HT-29 (cell line): ENCODE results near the gene NOS1. TPM values are rescaled to one million over a fixed set of nuclear protein-coding genes. Genes with fewer than 3 reads are reported as not detected.

ENCODE experiments used
- DNase-seq: peaks from one replicate; pipeline ENCODE4 v3.0.0-alpha.2; 2015; ENCODE audit warnings: low spot score
- total RNA-seq: library from RNA; depleted of rRNA; stranded (reverse); fragments of >200 nt; shearing (Covaris generic); gene quantifications from 2 replicates; pipeline ENCODE4 v1.2.3, GENCODE V29; 2014

The NOS1 gene
- total RNA-seq, 1 experiment from 2014 or later = not detected

DNA sequence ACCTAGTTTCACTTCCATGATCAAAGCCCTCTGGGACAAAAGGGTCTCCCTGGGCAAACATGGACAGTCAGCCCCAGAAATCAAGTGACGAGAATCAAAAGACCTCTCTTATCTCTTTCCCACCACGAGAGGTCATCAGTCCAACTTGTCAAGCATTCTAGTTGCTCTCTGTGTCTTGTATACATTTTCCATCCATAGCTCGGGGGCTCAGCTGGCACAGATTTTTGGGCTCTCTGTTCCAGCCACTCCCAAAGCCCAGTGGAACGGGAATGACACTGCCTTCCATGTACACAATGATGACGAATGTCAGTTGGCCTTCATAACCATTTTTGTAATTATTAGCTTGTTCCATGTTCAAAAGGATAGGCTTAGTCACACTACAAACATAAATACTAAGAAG lies 29.7 kb downstream of the NOS1 start:
- DNase-seq = peak; percentile 15

DNA sequence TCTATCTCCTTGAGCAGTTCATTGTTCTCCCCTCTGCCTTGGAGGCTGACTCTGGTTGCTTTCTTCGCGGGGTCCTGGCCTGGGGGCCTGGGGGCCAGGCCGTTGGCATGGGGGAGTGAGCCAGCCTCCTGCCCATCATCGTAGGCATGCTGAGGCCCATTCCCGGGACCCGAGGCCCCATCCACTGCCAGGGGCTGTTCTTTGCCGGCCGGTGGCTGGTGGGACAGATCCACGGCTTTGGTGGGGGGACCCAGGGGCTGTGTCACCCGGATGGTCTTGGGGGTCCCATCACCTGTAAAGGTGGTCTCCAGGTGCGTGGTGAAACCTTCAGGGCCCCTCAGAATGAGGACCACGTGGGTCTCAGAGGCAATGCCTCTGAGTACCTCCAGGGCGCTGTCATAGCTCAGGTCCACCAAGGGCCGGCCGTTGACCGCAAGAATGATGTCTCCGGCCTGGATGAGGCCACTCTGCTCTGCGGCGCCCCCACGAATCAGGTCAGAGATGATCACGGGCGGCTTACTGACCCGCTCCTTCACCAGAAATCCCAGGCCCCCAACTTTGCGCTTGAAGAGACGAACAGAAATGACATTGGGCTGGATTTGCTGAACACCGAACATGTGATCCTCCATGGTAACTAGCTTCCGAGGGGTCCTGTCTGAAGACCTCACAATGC lies 30.8 kb downstream of the NOS1 start:
- DNase-seq = no peak

DNA sequence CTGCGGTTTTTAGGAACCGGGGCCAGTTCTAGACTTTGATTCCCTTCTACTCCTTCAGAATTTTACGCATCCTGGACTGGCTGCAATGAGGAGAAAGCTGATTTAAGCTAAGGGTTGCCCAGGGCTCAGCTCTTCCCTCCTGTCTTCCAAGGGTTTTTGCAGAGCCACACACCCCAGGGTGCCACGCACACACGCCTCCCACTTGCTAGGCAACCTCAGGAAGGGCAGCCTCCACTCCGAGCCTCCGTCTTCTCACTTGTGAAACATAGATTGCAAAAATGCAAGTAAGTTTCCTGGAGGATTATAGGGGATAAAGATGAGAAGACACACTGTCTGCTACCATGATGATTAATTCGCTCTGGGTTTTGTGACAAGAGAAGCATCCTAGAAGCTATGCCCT lies 31.7 kb downstream of the NOS1 start:
- DNase-seq = no peak

DNA sequence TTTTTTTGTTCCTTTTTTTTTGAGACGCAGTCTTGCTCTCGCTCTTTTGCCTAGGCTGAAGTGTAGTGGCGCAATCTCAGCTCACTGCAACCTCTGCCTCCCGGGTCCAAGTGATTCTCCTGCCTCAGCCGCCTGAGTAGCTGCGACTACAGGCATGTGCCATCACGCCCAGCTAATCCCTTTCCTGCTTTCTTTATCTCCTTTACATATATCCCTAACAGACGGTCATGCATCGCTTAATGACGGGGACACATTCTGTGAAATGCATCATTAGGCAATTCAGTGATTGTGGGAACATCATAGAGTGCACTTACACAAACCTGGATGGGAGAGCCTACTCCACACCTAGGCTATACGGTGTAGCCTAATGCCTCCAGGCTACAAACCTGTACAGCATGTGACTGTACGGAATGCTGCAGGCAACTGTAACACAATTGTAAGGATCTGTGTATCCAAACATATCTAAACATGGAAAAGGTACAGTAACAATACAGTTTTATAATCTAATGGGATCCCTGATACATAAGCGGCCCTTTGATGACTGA lies 32.8 kb downstream of the NOS1 start:
- no peak for DNase-seq

DNA sequence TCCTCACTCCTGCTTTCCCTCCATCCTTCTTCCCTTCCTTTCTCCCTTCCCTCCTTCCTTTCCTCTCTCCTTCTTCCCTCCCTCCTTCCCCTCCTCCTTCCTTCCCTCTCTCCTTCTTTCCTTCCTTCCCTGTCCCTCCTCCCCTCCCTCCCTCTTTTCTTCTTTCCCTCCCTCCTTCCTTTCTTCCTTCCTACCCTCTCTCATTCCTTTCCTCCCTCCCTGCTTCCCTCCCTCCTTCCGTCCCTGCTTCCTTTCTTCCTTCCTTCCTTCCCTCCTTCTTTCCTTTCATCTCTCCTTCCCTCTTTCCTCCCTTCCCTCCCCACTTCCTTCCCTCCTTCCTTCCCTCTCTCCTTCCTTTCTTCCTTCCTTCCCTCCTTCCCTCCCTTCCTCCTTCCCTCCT lies 39.0 kb downstream of the NOS1 start:
- DNase-seq = no peak

DNA sequence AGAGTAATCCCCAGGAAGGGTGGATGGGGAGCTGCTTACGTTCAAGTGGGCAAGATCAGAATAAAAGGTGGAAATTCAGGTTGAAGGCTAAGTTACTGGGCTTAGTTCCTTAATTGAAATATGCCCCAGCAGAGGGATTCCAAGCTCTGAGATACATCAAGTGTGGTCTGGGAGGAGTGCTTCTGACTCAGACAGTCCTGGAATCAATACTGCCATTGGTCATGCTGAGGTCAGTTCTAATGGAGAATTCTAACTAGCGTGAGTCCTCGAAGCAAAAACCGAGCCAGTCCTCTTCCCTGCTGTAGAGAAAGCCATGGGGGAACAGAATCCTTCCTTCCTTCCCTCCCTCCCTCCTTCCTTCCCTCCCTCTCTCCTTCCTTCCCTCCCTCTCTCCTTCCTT lies 39.9 kb downstream of the NOS1 start:
- peak; percentile 10 for DNase-seq

DNA sequence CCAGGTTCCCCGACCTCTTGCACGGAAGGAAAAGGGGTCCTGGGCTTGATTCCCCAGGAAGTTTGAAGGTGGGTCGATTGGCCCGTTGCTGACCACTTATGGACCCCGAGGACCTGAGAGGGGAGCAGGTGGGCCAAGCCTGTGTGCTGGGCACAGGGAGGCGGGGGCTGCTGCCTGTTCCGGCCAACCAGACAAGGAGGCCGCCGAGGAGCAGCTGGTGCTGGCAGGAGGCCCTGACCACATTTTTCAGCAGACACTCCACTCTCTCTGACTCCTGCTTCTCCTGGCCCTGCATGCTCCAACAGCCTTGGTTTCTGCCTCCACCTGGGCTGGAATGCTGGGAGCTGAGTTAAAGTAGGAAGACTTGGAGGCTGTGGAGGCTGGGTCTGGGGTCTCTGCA lies 42.8 kb downstream of the NOS1 start:
- DNase-seq = no peak

DNA sequence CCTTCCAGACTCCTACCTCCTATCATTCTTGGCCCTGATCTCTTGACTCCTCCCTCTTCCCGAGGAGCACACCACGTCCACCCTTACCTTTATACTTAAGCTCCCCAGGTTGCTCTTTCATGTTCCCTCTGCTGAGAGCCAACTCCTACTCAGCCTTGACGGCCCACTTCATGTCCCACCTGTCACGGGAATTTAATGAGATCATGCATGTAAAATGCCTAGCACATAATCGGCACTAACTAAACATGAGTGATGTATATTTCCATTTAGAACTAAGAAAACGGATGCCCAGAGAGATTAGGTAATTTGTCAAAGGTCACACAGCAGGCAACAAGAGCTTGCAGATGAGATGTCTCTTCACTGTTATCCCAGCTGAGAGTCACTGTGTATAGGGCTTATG lies 45.1 kb downstream of the NOS1 start:
- no peak for DNase-seq

DNA sequence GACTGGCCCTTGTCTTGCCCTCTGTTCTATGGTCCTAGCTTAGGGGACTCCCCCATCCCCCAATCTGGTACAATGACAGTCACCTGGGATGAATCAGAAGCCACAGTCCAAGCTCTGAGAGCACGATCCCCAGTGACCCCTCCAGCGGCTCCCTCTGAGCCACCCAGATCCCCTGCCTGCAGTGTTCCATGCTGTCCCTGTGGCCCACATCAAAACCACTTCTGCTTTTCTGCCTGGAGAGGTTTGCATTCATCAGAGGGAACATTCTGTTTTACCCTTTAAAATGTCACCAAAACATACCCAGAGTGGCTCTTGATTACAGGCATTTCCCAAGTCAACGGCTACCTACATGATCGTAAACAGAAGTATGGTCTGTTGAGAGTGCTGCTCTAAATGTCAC lies 47.5 kb downstream of the NOS1 start:
- no peak for DNase-seq

DNA sequence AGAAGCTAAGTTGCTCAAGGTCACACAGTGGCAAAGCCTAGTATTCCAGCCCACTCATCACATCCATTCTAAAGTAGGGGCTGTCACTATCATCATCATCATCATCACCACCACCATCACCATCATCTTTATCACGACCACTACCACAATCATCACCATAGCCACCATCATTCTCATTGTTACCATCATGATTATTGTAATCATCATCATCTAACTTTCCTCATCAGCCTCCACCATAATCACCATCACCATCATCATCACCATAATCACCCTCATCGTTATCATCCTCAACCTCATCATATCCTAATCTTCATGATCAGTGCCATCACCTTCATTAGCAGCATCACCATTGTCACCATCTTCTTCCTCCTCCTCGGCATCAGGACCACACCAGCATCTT lies 48.7 kb downstream of the NOS1 start:
- DNase-seq = no peak

DNA sequence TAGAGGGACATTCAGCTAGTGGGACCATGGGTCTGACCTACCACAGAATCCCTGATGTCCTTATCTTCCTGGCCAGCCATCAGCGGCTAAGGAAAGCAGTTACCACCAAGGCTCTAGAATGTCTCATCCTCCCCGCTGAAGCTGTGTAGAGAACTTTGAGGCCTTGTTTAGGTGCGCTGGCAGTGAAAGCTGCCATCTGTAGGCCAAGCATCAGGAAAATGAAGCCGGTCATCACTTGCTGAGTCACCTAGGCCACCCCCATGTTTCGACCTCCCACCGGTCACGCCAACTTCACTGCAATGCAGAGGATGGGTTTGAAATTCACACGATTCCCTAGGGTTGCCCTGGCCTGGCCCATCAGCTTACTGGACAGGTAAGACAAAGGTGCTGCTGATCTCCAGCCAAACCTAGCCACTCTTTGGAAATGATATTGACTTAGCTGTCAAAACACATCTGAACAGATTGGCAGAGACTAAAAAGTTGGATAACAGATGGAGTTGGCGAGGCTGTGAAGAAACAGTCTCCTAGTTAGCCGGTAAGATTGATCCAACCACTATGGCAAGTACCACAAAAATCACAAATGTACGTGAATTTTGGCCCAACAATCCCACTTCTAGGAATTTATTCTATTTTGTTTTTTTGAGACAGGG lies 52.0 kb downstream of the NOS1 start:
- no peak for DNase-seq

DNA sequence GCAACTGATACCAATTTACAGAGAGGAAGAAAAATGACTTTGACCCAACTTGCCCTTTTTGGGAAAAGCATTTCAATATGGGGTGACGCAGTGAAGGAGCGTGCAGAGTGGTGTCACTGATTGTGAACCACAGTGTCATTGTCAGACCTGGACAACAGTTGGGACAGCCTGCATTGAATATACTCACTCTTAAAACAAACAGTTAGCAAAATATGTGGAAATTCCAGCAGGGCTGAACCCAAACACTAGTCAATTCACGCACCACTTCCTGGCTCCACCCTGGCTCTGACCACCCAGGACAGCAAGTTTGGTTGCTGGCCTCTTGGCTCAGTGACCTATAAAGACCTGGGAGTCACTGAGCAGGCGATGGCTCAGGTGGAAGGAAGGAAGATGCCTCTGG lies 61.3 kb downstream of the NOS1 start:
- no peak for DNase-seq

DNA sequence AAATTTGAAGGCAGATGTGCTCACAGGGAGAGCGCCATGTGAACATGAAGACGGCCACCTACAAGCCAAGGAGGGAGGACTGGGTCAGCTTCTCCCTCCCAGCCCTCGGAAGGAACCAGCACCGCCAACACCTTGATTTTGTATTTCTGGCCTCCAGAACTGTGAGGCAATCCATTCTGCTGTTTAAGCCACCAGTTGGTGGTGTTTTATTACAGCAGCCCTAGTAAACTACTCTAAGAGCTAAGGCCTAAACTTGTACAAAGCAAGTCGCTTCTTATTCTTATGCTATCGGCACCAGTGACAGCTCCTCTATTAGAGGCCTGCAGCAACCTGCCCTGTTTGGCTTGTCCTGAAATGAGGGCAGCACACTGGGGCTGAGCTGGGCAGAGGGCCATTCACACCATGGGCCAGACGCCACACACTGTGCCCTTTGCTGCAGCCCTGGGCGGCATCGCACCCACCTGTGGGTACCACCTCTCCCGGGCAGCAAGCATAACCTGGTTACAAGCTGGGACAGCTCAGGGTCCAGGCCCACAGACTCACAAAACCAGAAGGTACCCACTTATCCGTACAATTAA lies 62.7 kb downstream of the NOS1 start:
- no peak for DNase-seq

DNA sequence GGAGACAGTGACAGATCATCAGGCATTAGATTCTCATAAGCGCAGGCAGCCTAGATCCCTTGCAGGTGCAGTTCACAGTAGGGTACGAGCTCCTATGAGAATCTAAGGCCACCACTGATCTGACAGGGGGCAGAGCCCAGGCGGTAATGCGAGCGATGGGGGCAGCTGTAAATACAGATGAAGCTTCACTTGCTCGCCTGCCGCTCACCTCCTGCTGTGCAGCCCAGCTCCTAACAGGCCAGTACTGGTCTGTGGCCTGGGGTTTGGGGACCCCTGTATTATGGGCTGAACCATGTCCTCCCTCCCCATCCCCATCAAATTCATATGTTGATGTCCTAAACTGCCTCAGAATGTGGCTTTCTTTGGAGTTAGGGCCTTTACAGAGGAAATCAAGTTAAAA lies 63.2 kb downstream of the NOS1 start:
- no peak for DNase-seq

DNA sequence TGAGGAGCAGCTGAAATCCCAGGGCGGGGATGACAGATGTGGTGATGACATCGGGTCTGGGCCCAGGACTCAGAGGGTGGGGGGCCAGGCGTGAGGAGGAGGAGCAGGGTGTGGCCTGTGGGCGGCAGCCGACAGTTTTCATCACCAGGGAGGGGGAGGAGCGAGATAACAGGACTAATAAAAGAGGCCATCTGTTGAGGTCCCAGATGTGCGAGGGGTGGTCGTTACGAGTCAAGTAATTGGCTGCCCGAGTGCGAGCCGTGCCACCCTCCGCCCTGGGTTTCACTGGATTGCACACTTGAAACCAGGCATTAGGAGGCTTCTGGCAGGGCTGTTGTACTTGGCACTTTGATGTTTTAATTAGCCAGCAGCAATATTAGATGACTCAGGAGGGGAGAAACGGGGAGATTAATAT lies 67.2 kb downstream of the NOS1 start:
- DNase-seq = no peak

DNA sequence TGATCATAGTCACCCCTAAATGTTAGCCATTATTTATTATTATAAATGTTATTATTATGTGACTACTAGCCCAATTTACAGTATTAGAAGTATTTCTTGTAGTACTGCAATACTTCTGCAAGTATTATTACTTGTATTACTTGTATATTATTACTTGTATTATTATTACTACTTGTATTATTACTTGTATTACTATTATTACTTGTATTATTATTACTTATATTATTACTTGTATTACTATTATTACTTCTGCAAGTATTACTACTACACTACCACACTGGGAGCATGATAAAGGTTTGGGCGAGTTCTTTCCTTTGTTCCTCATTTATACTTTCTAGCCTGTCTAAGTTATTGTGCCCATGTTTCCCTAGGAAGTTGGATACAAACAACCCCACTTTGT lies 67.9 kb downstream of the NOS1 start:
- DNase-seq = no peak

DNA sequence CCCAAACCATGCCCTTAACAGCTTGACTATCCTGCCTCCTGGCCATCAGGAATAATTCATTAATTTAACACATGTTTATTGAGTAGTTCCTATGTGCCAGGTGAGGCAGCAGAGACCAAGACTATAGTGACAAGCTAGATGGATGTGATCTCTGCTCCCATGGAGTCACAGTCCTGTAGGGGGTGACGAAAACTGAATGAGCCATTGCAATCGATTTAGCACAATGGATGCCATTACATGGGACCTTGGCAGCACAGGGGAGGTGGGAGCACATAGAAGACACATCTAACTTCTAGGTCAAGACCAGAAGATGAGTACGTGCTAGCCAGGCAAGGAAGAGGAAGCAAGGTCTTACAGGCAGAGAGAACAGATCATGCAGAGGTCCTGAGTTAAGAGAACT lies 68.7 kb downstream of the NOS1 start:
- DNase-seq = no peak

DNA sequence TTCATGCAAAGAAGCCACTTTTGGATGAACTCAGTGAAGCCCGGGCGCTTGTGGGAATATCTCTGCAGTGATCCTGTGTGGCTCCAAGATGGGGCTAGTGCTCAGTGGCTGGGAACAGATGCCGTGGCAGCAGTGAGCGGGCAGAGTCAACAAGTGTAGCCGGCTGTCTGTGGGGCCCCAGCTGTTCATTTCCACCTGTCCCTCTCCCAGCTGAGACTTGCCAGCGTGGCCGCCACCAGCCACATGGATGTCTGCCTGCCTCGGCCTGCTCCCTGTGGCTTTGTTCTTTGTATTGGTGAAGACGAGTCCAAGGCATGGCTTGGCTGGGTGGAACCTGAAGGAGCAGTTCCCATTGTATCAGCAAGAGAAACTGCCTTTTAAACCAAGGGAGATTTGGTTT lies 77.3 kb downstream of the NOS1 start:
- DNase-seq = peak; percentile 10

DNA sequence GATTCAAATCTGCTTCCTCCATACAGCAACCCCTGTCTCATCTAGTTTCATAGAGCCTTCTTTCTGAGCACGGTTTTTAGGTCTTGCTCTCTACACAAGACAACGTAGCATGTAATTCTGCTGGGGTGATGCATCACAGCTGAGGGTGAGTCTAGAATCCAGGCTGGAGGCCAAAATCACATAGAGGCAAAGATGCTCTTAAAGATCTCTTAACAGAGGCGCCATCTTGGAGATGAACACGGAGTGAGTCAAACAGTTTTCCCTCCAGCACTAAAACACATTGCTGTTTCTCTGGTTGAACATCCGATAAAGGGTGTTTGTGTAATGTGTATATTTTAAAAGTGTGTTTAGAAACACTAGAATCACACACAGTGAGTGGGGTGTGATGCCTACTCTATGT lies 78.9 kb downstream of the NOS1 start:
- DNase-seq = no peak

DNA sequence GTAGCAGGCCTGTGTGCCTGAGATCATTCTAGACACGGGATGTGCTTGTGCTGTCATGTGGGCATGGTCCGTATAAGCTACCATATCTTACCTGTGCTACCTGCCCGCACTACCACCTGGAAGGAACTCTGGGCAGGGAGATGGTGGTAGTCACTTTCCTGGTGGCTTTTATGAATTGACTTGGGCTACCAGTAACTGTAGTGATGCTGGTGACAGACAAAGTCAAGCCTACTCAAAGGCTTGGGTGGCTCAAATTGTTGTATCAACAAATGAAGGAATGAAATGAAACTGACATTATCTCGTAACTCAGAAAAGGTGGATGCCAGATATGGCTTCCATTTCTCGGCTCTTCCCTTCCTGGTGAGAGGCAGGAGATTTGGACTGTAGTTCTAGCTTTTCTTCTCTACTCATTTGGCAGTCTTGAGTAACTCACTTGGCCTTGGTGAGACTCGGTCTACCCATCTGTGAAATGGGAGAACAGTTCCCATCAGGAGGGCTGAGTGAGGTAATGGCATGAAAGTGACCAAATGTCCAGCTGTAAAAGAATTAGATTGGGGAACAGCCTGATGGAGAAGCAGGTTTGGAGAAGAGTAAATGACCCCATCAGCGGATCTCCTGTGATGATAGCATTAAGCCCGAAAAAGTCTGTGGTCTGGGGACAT lies 81.3 kb downstream of the NOS1 start:
- DNase-seq = no peak

DNA sequence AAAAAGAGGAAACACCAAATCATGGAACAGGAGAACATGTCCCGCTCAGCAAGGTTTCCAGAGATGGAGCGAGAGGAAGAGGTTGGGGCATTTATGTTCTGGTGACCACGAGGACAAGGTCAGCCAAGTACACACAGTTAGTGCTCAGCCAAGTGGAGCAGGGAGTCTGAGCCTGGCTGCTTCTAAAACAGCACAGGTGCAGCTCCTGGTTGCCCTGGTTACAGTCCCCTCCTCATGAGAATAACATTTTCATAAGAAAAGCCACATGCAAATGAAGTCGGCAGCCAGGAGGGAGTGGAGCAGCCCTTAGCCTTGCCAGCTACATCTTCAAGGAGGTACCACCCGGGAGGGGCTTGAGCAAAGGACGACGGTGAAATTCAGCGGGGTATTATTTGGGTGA lies 81.8 kb downstream of the NOS1 start:
- no peak for DNase-seq

DNA sequence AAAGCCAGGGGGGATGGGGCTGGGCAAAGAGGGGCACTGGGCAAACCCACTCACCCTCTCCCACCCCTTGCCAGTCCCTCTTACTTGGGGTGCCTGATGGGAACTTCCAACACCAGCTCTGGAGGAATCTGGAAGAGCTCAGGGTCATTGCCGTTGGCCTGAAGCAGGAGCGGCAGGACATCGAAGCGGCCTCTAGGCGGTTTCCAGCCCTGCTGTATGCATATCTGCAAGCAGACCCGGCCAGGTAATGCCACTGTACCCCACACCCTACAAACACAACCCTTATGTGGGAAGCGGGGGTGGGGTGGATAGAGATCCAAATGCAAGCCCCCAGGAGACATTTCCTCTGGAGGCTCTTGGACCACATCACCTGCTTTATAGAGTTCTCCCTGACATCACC lies 83.6 kb downstream of the NOS1 start:
- no peak for DNase-seq

DNA sequence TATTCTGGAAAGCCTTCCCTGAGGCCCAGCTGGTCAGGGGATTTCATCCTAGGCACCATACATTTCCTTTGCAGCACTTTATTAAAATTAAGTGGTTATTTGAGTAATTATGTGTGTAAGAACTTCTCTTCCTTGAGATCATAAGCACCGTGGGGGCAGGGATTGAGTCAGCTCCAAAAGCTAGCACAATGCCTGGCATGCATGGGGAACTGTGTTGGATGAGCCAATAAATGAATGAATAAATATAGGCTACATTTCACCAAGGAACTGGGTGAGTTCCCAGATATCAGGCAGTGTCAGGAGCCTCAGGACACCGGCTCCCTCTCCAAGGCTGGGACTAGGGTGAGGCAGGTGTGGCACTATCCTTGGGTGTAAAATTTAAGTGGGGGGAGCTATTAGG lies 88.3 kb downstream of the NOS1 start:
- no peak for DNase-seq
